H1 (cell line): ENCODE results near the gene DAAM1. TPM values are rescaled to one million over a fixed set of nuclear protein-coding genes. Genes with fewer than 3 reads are reported as not detected.

Experiments
- CTCF ChIA-PET: fragments of 300-600 bp; sonication (Branson Sonifier 250); formaldehyde crosslinking; loops from one replicate; lab custom pipeline; 2021; ENCODE audit not compliant: partially characterized antibody; lab: Charles Lee
- POLR2A ChIA-PET: fragments of 300-600 bp; sonication (Branson Sonifier 250); formaldehyde crosslinking; loops from one replicate; lab custom pipeline; 2021; ENCODE audit warnings: inconsistent platforms; ENCODE audit not compliant: partially characterized antibody; lab: Charles Lee
- DNase-seq, 2 experiments: peaks; one replicate each; pipeline versions ENCODE4 v3.0.0 to v3.0.0-alpha.2; 2010 to 2022; ENCODE audit warnings: low spot score in 2 of 2, low read depth in 1 of 2, mixed read lengths in 1 of 2
- FAIRE-seq: peaks from 2 replicates; lab custom pipeline; 2011; peaks lifted over from hg19 to GRCh38; lab: Jason Lieb, UNC
- H2AFZ ChIP-seq: 2 replicates; pipeline ENCODE4 v1.8.1; 2012; ENCODE audit warnings: low read length, inconsistent platforms
- H2AK5ac ChIP-seq: 2 replicates; pipeline ENCODE4 v1.6.1; 2013; ENCODE audit warnings: low read depth, low read length
- H2BK120ac ChIP-seq: replicated peaks from 2 replicates; pipeline ENCODE3; 2013; ENCODE audit warnings: low read depth, low read length, inconsistent platforms
- H2BK12ac ChIP-seq: 2 replicates; pipeline ENCODE4 v1.6.1; 2013; ENCODE audit warnings: low read depth, low read length
- H2BK15ac ChIP-seq: 2 replicates; pipeline ENCODE4 v1.6.1; 2013; ENCODE audit warnings: low read length
- H2BK20ac ChIP-seq: 2 replicates; pipeline ENCODE4 v1.6.1; 2013; ENCODE audit warnings: low read length
- H2BK5ac ChIP-seq: 2 replicates; pipeline ENCODE4 v1.6.1; 2013; ENCODE audit warnings: low read depth, low read length
- H3K14ac ChIP-seq: 2 replicates; pipeline ENCODE4 v1.6.1; 2013; ENCODE audit warnings: inconsistent platforms; ENCODE audit not compliant: insufficient read length
- H3K18ac ChIP-seq: 2 replicates; pipeline ENCODE4 v1.6.1; 2013; ENCODE audit warnings: low read length; ENCODE audit errors: extremely low read depth
- H3K23ac ChIP-seq: 2 replicates; pipeline ENCODE4 v1.6.1; 2013; ENCODE audit warnings: inconsistent platforms; ENCODE audit not compliant: insufficient read length
- H3K23me2 ChIP-seq: 2 replicates; pipeline ENCODE4 v1.6.1; 2013; ENCODE audit warnings: low read depth, low read length
- H3K27ac ChIP-seq: 2 replicates; pipeline ENCODE4 v1.6.1; 2011; ENCODE audit warnings: low read depth, low read length, inconsistent platforms
- H3K27me3 ChIP-seq, 4 experiments: replicated peaks in 1 of 4; 1 replicate in 1 of 4; 2 replicates in 3 of 4; pipeline versions ENCODE4 v1.6.1 to v1.8.1; 2011 to 2013; ENCODE audit warnings: low read length in 3 of 4, mild to moderate bottlenecking in 3 of 4, inconsistent platforms in 2 of 4, mixed read lengths in 2 of 4, moderate library complexity in 1 of 4; ENCODE audit not compliant: control insufficient read depth in 3 of 4, insufficient read depth in 3 of 4; ENCODE audit errors: extremely low read depth in 1 of 4
- H3K36me3 ChIP-seq, 4 experiments: 2 replicates each; pipeline versions ENCODE4 v1.6.1 to v1.8.1; 2011 to 2013; ENCODE audit warnings: mild to moderate bottlenecking in 4 of 4, low read length in 3 of 4, moderate library complexity in 2 of 4, control low read depth in 1 of 4, inconsistent platforms in 1 of 4; ENCODE audit not compliant: insufficient read depth in 4 of 4, control insufficient read depth in 2 of 4
- H3K4ac ChIP-seq: replicated peaks from 2 replicates; pipeline ENCODE3; 2013; ENCODE audit warnings: low read length, low read depth, mixed read lengths, inconsistent platforms; ENCODE audit not compliant: insufficient read length
- H3K4me1 ChIP-seq, 4 experiments: replicated peaks in 1 of 4; 1 replicate in 1 of 4; 2 replicates in 3 of 4; pipeline versions ENCODE4 v1.6.1 to v1.8.1; 2011 to 2013; ENCODE audit warnings: low read length in 3 of 4, inconsistent platforms in 2 of 4, mixed read lengths in 1 of 4; ENCODE audit not compliant: insufficient read depth in 4 of 4, control insufficient read depth in 3 of 4
- H3K4me2 ChIP-seq, 2 experiments: 2 replicates each; pipeline versions ENCODE4 v1.6.1 to v1.8.1; 2011 to 2013; ENCODE audit warnings: low read depth in 2 of 2, low read length in 2 of 2, control low read depth in 1 of 2, inconsistent platforms in 1 of 2, mild to moderate bottlenecking in 1 of 2; ENCODE audit not compliant: insufficient read depth in 1 of 2
- H3K4me3 ChIP-seq, 4 experiments: fragments of 200-600, 300-600 bp in 1 of 4; sonication (generic), shearing (Covaris generic), sonication (Bioruptor Twin) in 1 of 4; 2 replicates each; pipeline versions ENCODE4 v1.5.1 to v1.8.1; 2011 to 2016; ENCODE audit warnings: low read length in 4 of 4, low read depth in 3 of 4, control low read depth in 2 of 4, inconsistent platforms in 2 of 4, mild to moderate bottlenecking in 2 of 4, mixed read lengths in 1 of 4, moderate library complexity in 1 of 4; ENCODE audit not compliant: insufficient read depth in 2 of 4; ENCODE audit errors: extremely low read depth in 1 of 4
- H3K56ac ChIP-seq: replicated peaks from 2 replicates; pipeline ENCODE3; 2013; ENCODE audit warnings: low read depth, mild to moderate bottlenecking, mixed read lengths, low read length, inconsistent platforms; ENCODE audit not compliant: insufficient read length
- H3K79me1 ChIP-seq: 2 replicates; pipeline ENCODE4 v1.6.1; 2013; ENCODE audit warnings: low read depth, low read length, control low read depth
- H3K79me2 ChIP-seq, 2 experiments: 2 replicates each; pipeline versions ENCODE4 v1.6.1 to v1.8.1; 2012 to 2013; ENCODE audit warnings: low read length in 2 of 2, mild to moderate bottlenecking in 2 of 2, inconsistent platforms in 1 of 2; ENCODE audit not compliant: insufficient read depth in 2 of 2, control insufficient read depth in 1 of 2
- H3K9ac ChIP-seq, 4 experiments: replicated peaks in 1 of 4; 1 replicate in 1 of 4; 2 replicates in 3 of 4; pipeline versions ENCODE4 v1.6.1 to v1.8.1; 2011 to 2013; ENCODE audit warnings: low read depth in 3 of 4, low read length in 3 of 4, control low read depth in 2 of 4, mild to moderate bottlenecking in 2 of 4, moderate library complexity in 2 of 4, inconsistent platforms in 1 of 4; ENCODE audit errors: extremely low read depth in 1 of 4
- H3K9me3 ChIP-seq, 2 experiments: 2 replicates each; pipeline versions ENCODE4 v1.6.1 to v1.8.1; 2012 to 2013; ENCODE audit warnings: mild to moderate bottlenecking in 2 of 2, moderate library complexity in 2 of 2, control low read depth in 1 of 2, inconsistent platforms in 1 of 2, low read depth in 1 of 2, low read length in 1 of 2, mixed read lengths in 1 of 2; ENCODE audit not compliant: insufficient read depth in 2 of 2
- H4K20me1 ChIP-seq, 2 experiments: replicated peaks in 1 of 2; 2 replicates each; pipeline versions ENCODE3 to v1.8.1; 2011 to 2013; ENCODE audit warnings: inconsistent platforms in 2 of 2, low read length in 2 of 2, mild to moderate bottlenecking in 1 of 2; ENCODE audit not compliant: insufficient read depth in 2 of 2, control insufficient read depth in 1 of 2
- H4K5ac ChIP-seq: 2 replicates; pipeline ENCODE4 v1.6.1; 2013; ENCODE audit warnings: low read length, low read depth, mixed read lengths, inconsistent platforms; ENCODE audit not compliant: insufficient read length
- H4K8ac ChIP-seq: 2 replicates; pipeline ENCODE4 v1.8.0; 2013; ENCODE audit warnings: mild to moderate bottlenecking, moderate library complexity, low read length, inconsistent platforms; ENCODE audit not compliant: insufficient read depth; ENCODE audit errors: extremely low read depth
- H4K91ac ChIP-seq: replicated peaks from 2 replicates; pipeline ENCODE3; 2013; ENCODE audit warnings: low read length, mixed read lengths, inconsistent platforms; ENCODE audit not compliant: insufficient read length
- ATF3 ChIP-seq: IDR thresholded peaks from 2 replicates; pipeline ENCODE4 v1.6.1; 2011; ENCODE audit warnings: low read depth, mild to moderate bottlenecking, low read length; ENCODE audit not compliant: insufficient read depth
- BACH1 ChIP-seq: IDR thresholded peaks from 2 replicates; pipeline ENCODE4 v1.6.1; 2012; ENCODE audit warnings: low read length, improper control_type of control experiment
- RAD21 ChIP-seq, 2 experiments: IDR thresholded peaks in 1 of 2; conservative IDR thresholded peaks in 1 of 2; 2 replicates each; pipeline ENCODE4 v1.6.1; 2011; ENCODE audit warnings: low read depth in 2 of 2, low read length in 2 of 2, improper control_type of control experiment in 1 of 2, inconsistent platforms in 1 of 2, mild to moderate bottlenecking in 1 of 2, moderate library complexity in 1 of 2
- SP4 ChIP-seq: IDR thresholded peaks from 2 replicates; pipeline ENCODE4 v1.6.1; 2012; ENCODE audit warnings: low read length, inconsistent platforms
- USF2 ChIP-seq: IDR thresholded peaks from 2 replicates; pipeline ENCODE4 v1.6.1; 2011; ENCODE audit warnings: low read length, improper control_type of control experiment
- polyA plus RNA-seq, 7 experiments: library from polyadenylated mRNA; depleted of rRNA in 3 of 7; stranded (reverse) in 5 of 7; unstranded in 2 of 7; fragments of >200 nt in 5 of 7; fragments of 200-250 nt in 2 of 7; gene quantifications; 1 replicate in 5 of 7; 2 replicates in 1 of 7; 4 replicates in 1 of 7; pipeline versions ENCODE4 v1.2.1 to v1.2.3, GENCODE V29; 2011 to 2013; ENCODE audit warnings: missing spikeins in 2 of 7, mixed read lengths in 2 of 7
- total RNA-seq: library from RNA; stranded (reverse); fragmentation: NEBNext Ultra II Directional; extraction: Animal tissue kit (Norgen Biotek cat#: 25700); gene quantifications from 2 replicates; pipeline ENCODE4 v1.2.1, GENCODE V29; 2021

Gene DAAM1
- total and polyA plus RNA-seq, 2 of the 8 experiments (the other 6 are each of a cell fraction or from before 2014, with no cell fraction given), result 5.0 to 44.9 TPM

GRCh38 chr14:59320361-59320760 is 131.9 kb downstream of the DAAM1 start:
- Histone ChIP-seq H2BK5ac (no peak overlapping the region), H2BK12ac (no peak overlapping the region), H4K8ac (no peak overlapping the region), H3K4me3 (no peak overlapping the region), H4K20me1 (no peaks in the 10 kb centered on the region), H3K36me3 (no peaks in the 10 kb centered on the region), H3K27ac (no peak overlapping the region), H3K23me2 (no peaks in the 10 kb centered on the region), H4K5ac (no peak overlapping the region), H3K4me2 (no peak overlapping the region), H3K14ac (no peak overlapping the region)
- DNase-seq (no peak), FAIRE-seq (no peak)
- POLR2A ChIA-PET, result no interaction called here
- TF ChIP-seq RAD21 (IDR thresholded peaks at IDR 0.05 in 1 of 2, conservative IDR thresholded peaks at IDR 0.05 in 1 of 2; ENCODE audit: low read depth in 2 of 2, low read length in 2 of 2) (no peak), USF2 (no peak), ATF3 (no peak), BACH1 (no peak), SP4 (no peak)
- TF ChIP-seq, all 59 proteins: peak for 0
- H3K9ac ChIP-seq, result no peak overlapping the region
- H3K4ac ChIP-seq, result no peak overlapping the region
- H2BK15ac ChIP-seq, result no peak overlapping the region
- no peaks in the 10 kb centered on the region for H3K79me2 ChIP-seq
- no peak overlapping the region for H4K91ac ChIP-seq
- no peak overlapping the region for H2BK120ac ChIP-seq
- H3K23ac ChIP-seq, result no peak overlapping the region
- H3K9me3 ChIP-seq, result no peaks in the 10 kb centered on the region
- no peak overlapping the region for H2AFZ ChIP-seq
- no peaks in the 10 kb centered on the region for H3K27me3 ChIP-seq
- no peak overlapping the region for H2BK20ac ChIP-seq
- no peak overlapping the region for H2AK5ac ChIP-seq
- H3K79me1 ChIP-seq, result no peaks in the 10 kb centered on the region
- H3K4me1 ChIP-seq, result no peaks in the 10 kb centered on the region
- CTCF ChIA-PET, result no interaction called here
- no peak overlapping the region for H3K56ac ChIP-seq
- no peak overlapping the region for H3K18ac ChIP-seq
